ENCODE measurements around the gene AKTIP.

DNA sequence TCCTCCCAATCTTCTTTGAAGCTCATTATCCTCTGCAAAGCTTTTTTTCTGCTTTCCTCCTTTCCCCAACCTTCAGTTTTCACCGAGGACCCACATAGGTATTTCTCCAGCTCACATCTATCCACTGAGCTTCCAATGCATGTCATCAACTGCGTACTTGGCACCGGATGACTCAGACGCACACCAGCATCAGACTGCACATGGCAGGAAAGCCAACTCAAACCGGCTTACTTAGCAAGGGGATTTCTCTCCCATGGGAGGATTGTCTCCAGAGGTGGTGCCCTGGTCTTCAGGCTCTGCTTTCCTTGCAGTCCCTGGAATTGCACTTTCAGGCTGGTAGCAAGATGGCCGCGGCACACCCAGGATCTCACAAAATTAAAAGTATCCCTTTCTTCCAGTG lies 1.7 kb upstream of the AKTIP start:
- TF ChIP-seq POLR2AphosphoS5 (IDR thresholded peaks at IDR 0.05) (no peak), POLR2A (IDR thresholded peaks at IDR 0.05) (no peak), EP300 (IDR thresholded peaks at IDR 0.05; ENCODE audit: low read depth) (no peak)
- TF ChIP-seq, protein P1, sequence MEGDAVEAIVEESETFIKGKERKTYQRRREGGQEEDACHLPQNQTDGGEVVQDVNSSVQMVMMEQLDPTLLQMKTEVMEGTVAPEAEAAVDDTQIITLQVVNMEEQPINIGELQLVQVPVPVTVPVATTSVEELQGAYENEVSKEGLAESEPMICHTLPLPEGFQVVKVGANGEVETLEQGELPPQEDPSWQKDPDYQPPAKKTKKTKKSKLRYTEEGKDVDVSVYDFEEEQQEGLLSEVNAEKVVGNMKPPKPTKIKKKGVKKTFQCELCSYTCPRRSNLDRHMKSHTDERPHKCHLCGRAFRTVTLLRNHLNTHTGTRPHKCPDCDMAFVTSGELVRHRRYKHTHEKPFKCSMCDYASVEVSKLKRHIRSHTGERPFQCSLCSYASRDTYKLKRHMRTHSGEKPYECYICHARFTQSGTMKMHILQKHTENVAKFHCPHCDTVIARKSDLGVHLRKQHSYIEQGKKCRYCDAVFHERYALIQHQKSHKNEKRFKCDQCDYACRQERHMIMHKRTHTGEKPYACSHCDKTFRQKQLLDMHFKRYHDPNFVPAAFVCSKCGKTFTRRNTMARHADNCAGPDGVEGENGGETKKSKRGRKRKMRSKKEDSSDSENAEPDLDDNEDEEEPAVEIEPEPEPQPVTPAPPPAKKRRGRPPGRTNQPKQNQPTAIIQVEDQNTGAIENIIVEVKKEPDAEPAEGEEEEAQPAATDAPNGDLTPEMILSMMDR (IDR thresholded peaks at IDR 0.05) = no peak

Measured in transverse colon (tissue), 4 donors.